ENCODE data around the gene ALDH2.
"Not testable (repeated sequence)": the region's sequence is repeated elsewhere in the genome, so short reads cannot be mapped to it uniquely, and the experiment has no call there.

ALDH2 gene

DNA sequence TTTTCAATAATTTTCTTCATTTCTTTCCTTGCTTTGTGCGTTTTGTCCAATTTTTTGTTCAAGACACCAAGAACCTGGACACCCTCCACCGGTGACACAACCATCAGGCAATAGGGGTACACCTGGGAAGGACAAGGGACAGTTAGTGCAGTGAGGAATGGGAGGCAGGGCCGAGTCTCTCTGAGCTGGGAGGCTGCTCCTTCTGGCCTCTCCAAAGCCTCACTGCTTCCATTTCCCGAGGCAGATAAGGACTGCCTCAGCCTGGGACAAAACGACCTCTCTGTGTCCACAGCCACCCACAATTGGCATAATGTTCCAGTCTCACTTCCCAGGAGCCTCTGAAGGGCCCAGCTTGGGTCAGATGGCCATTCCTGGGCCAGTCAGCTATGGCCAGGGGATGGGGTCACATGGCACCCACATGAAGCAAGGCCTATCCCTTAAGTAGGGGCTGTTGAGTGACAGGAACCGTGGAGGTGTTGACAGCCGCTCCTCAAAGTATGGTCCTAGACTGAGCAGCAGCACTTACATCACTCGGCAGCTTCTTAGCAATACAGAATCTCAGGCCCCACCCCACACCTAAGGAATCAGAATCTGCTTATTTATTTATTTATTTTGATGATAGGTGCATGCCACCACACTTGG, 61.7 kb downstream of the ALDH2 start:
- TF ChIP-seq, protein P1, sequence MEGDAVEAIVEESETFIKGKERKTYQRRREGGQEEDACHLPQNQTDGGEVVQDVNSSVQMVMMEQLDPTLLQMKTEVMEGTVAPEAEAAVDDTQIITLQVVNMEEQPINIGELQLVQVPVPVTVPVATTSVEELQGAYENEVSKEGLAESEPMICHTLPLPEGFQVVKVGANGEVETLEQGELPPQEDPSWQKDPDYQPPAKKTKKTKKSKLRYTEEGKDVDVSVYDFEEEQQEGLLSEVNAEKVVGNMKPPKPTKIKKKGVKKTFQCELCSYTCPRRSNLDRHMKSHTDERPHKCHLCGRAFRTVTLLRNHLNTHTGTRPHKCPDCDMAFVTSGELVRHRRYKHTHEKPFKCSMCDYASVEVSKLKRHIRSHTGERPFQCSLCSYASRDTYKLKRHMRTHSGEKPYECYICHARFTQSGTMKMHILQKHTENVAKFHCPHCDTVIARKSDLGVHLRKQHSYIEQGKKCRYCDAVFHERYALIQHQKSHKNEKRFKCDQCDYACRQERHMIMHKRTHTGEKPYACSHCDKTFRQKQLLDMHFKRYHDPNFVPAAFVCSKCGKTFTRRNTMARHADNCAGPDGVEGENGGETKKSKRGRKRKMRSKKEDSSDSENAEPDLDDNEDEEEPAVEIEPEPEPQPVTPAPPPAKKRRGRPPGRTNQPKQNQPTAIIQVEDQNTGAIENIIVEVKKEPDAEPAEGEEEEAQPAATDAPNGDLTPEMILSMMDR (IDR thresholded peaks at IDR 0.05; ENCODE audit: low read depth, low read length, missing control alignments): no peak
- no peak overlapping the region for H3K4me3 ChIP-seq (ENCODE audit: low read depth, low read length)
- DNase-seq (ENCODE audit: low read depth): no peak
- in situ Hi-C loops (cut with HindIII; ENCODE audit: low sequenced_read_pairs): no loop called here

DNA sequence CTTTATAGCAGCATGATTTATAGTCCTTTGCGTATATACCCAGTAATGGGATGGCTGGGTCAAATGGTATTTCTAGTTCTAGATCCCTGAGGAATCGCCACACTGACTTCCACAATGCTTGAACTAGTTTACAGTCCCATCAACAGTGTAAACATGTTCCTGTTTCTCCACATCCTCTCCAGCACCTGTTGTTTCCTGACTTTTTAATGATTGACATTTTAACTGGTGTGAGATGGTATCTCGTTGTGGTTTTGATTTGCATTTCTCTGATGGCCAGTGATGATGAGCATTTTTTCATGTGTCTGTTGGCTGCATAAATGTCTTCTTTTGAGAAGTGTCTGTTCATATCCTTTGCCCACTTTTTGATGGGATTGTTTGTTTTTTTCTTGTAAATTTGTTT, 62.9 kb downstream of the ALDH2 start:
- H3K4me3 ChIP-seq (ENCODE audit: low read depth, low read length); DNase-seq (ENCODE audit: low read depth); in situ Hi-C loops (cut with HindIII; ENCODE audit: low sequenced_read_pairs): not testable (repeated sequence)

DNA sequence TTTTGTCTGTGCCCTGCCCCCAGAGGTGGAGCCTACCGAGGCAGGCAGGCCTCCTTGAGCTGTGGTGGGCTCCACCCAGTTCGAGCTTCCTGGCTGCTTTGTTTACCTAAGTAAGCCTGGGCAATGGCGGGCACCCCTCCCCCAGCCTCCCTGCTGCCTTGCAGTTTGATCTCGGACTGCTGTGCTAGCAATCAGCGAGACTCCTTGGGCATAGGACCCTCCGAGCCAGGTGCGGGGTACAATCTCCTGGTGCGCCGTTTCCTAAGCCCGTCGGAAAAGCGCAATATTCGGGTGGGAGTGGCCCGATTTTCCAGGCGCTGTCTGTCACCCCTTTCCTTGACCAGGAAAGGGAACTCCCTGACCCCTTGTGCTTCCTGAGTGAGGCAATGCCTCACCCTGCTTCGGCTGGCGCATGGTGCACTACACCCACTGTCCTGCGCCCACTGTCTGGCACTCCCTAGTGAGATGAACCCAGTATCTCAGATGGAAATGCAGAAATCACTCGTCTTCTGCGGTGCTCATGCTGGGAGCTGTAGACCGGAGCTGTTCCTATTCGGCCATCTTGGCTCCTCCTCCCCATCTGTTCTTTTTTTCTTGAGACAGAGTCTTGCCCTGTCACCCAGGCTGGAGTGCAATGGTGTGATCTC, 68.1 kb downstream of the ALDH2 start:
- DNase-seq (ENCODE audit: low read depth); H3K4me3 ChIP-seq (ENCODE audit: low read depth, low read length); in situ Hi-C loops (cut with HindIII; ENCODE audit: low sequenced_read_pairs): not testable (repeated sequence)

GRCh38 chr12:111835531-111836181, 68.9 kb downstream of the ALDH2 start:
- H3K4me3 ChIP-seq (ENCODE audit: low read depth, low read length); DNase-seq (ENCODE audit: low read depth); in situ Hi-C loops (cut with HindIII; ENCODE audit: low sequenced_read_pairs): not testable (repeated sequence)

DNA sequence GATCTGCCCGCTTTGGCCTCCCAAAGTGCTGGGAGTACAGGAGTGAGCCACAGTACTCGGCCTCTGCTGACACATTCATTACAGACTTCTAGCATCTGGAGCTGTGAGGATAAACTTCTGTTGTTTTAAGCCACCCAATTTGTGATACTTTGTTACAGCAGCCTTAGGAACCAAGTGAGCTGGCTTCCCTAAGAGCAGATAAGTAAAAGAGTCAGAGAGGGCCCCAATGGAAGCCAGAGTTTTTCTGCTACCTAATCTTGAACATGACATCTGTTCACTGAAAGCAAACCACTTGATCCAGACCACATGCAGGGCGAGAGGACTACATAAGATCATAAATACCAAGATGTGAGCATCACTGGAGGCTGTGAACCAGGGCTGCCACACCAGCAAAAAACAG, 71.6 kb downstream of the ALDH2 start:
- in situ Hi-C loops (cut with HindIII; ENCODE audit: low sequenced_read_pairs): no loop called here
- no peak overlapping the region for H3K4me3 ChIP-seq (ENCODE audit: low read depth, low read length)
- TF ChIP-seq, protein P1 (IDR thresholded peaks at IDR 0.05; ENCODE audit: low read depth, low read length, missing control alignments): no peak
- no peak for DNase-seq (ENCODE audit: low read depth)

DNA sequence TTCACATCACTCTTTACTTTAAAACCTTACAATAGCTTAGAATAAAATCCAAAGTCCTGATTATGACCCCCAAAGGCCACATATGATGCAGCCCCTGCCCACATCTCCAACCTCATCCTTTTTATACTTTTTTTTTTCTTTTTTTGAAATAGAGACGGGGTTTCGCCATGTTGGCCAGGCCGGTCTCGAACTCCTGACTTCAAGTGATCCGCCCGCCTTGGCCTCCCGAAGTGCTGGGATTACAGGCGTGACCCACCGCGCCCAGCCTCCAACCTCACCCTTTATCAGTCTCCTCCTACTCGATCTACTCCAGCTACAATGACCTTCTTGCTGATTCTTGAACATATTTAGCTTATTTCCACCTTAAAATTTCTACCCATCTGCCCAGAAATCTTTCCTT, 74.1 kb downstream of the ALDH2 start:
- DNase-seq (ENCODE audit: low read depth): no peak
- in situ Hi-C loops (cut with HindIII; ENCODE audit: low sequenced_read_pairs): no loop called here
- TF ChIP-seq, protein P1 (IDR thresholded peaks at IDR 0.05; ENCODE audit: low read depth, low read length, missing control alignments): no peak
- H3K4me3 ChIP-seq (ENCODE audit: low read depth, low read length): peak overlapping the region; percentile 72

- in situ Hi-C loops (cut with HindIII; ENCODE audit: low sequenced_read_pairs): no loop called here
- DNase-seq (ENCODE audit: low read depth): no peak
- TF ChIP-seq, protein P1 (IDR thresholded peaks at IDR 0.05; ENCODE audit: low read depth, low read length, missing control alignments): no peak
- H3K4me3 ChIP-seq (ENCODE audit: low read depth, low read length): peak overlapping the region; percentile 72
Observed at GRCh38 chr12:111841236-111841749, 74.6 kb downstream of the ALDH2 start.
